Lower leg skin (tissue), 3 donors: ENCODE data around the gene PSRC1.

Source experiments
- POLR2A ChIP-seq, 2 donors: fragments of 450-650 bp; IDR thresholded peaks; one replicate each; pipeline ENCODE4 v1.6.1; 2016 to 2017; ENCODE audit warnings: antibody characterized with exemption in 2 of 2, mild to moderate bottlenecking in 1 of 2, moderate library complexity in 1 of 2
- TF ChIP-seq, protein P1 (sequence below), 3 donors: fragments of 450-650 bp; IDR thresholded peaks; one replicate each; pipeline ENCODE4 v1.5.1; 2016; ENCODE audit warnings: antibody characterized with exemption in 3 of 3, mild to moderate bottlenecking in 3 of 3, moderate library complexity in 2 of 3

DNA sequence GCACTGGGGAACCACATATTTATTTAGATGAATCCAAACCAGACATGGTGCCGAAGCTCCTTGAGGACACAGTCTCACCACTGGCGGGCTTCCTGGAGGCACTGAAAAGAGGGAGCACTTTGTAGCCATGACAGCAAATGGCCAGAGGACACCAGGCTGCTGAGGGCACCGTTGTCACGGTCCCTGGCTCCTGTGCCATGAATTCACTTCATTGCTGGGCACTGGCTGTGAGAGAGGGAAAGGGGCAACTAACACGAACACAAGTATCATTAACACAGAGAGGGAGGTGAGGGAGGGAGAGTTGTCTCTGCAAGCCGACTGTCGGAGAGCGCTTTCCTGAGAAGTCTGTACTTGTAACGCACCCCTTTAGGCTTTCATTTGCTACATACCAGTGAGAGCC is 9.4 kb upstream of the PSRC1 start:
- TF ChIP-seq, protein P1, sequence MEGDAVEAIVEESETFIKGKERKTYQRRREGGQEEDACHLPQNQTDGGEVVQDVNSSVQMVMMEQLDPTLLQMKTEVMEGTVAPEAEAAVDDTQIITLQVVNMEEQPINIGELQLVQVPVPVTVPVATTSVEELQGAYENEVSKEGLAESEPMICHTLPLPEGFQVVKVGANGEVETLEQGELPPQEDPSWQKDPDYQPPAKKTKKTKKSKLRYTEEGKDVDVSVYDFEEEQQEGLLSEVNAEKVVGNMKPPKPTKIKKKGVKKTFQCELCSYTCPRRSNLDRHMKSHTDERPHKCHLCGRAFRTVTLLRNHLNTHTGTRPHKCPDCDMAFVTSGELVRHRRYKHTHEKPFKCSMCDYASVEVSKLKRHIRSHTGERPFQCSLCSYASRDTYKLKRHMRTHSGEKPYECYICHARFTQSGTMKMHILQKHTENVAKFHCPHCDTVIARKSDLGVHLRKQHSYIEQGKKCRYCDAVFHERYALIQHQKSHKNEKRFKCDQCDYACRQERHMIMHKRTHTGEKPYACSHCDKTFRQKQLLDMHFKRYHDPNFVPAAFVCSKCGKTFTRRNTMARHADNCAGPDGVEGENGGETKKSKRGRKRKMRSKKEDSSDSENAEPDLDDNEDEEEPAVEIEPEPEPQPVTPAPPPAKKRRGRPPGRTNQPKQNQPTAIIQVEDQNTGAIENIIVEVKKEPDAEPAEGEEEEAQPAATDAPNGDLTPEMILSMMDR (IDR thresholded peaks at IDR 0.05): no peak
- no peak for TF ChIP-seq POLR2A (IDR thresholded peaks at IDR 0.05)
